ENCODE measurements around the gene THNSL1.
A peak's percentile ranks its signal among the peaks of the same experiment; 100 is the strongest.
"Not testable (repeated sequence)": the region's sequence is repeated elsewhere in the genome, so short reads cannot be mapped to it uniquely, and the experiment has no call there.

Gene THNSL1

GRCh38 chr10:25016376-25017153, at the start of gene THNSL1:
THNSL1 (plus strand) TSS chr10:25016612; CDS start chr10:25023224, 6,612 bp downstream.
- peak; percentile 99 for DNase-seq

- no peak for DNase-seq
These were observed 49.4 kb upstream of the THNSL1 start for GRCh38 chr10:24966962-24967481.

GRCh38 chr10:24968349-24968748, 48.1 kb upstream of the THNSL1 start:
- no peak for DNase-seq

GRCh38 chr10:24968951-24969350, 47.5 kb upstream of the THNSL1 start:
- not testable (repeated sequence) for DNase-seq

GRCh38 chr10:24969841-24970281, 46.6 kb upstream of the THNSL1 start:
- no peak for DNase-seq

GRCh38 chr10:24971374-24971773, 45.0 kb upstream of the THNSL1 start:
- DNase-seq = no peak

- no peak for DNase-seq
These were observed 43.2 kb upstream of the THNSL1 start for GRCh38 chr10:24973163-24973562.

- no peak for DNase-seq
These were observed 41.4 kb upstream of the THNSL1 start for GRCh38 chr10:24974976-24975375.

GRCh38 chr10:24979685-24980084, 36.7 kb upstream of the THNSL1 start:
- DNase-seq = no peak

GRCh38 chr10:24981161-24981710, 35.2 kb upstream of the THNSL1 start:
- no peak for DNase-seq

- no peak for DNase-seq
These were observed 33.9 kb upstream of the THNSL1 start for GRCh38 chr10:24982319-24983112.

GRCh38 chr10:24983130-24983529, 33.3 kb upstream of the THNSL1 start:
- no peak for DNase-seq

GRCh38 chr10:24983946-24984345, 32.5 kb upstream of the THNSL1 start:
- no peak for DNase-seq

- DNase-seq = no peak
These were observed 31.5 kb upstream of the THNSL1 start for GRCh38 chr10:24984906-24985305.

GRCh38 chr10:24988831-24989640, 27.4 kb upstream of the THNSL1 start:
- DNase-seq = no peak

GRCh38 chr10:24989867-24990266, 26.5 kb upstream of the THNSL1 start:
- no peak for DNase-seq

- no peak for DNase-seq
These were observed 25.1 kb upstream of the THNSL1 start for GRCh38 chr10:24991298-24991697.

GRCh38 chr10:24992512-24993133, 23.8 kb upstream of the THNSL1 start:
- DNase-seq = no peak

GRCh38 chr10:24993237-24993958, 23.0 kb upstream of the THNSL1 start:
- DNase-seq = no peak

GRCh38 chr10:24995072-24995471, 21.3 kb upstream of the THNSL1 start:
- no peak for DNase-seq

- no peak for DNase-seq
These were observed 18.4 kb upstream of the THNSL1 start for GRCh38 chr10:24998044-24998443.
